Liver (tissue), 3 donors: ENCODE data around the gene CHD3.

Source experiments
- ATF3 ChIP-seq: IDR thresholded peaks from 2 replicates; pipeline ENCODE4 v1.6.1; 2016; ENCODE audit warnings: antibody characterized with exemption
- MAX ChIP-seq: IDR thresholded peaks from 2 replicates; pipeline ENCODE4 v1.6.1; 2016; ENCODE audit warnings: antibody characterized with exemption
- SP1 ChIP-seq: IDR thresholded peaks from 2 replicates; pipeline ENCODE4 v1.6.1; 2018; ENCODE audit warnings: antibody characterized with exemption, mild to moderate bottlenecking
- YY1 ChIP-seq: IDR thresholded peaks from 2 replicates; pipeline ENCODE4 v1.6.1; 2016; ENCODE audit warnings: antibody characterized with exemption, mild to moderate bottlenecking
- TF ChIP-seq, protein P1 (sequence below): fragments of 150-350 bp; IDR thresholded peaks from 2 replicates; pipeline ENCODE4 v1.5.1; 2017; ENCODE audit warnings: improper control_type of control experiment, low read depth, low read length; ENCODE audit not compliant: missing input control
- donor health status: healthy.
- donor health status: healthy.

- TF ChIP-seq, protein P1, sequence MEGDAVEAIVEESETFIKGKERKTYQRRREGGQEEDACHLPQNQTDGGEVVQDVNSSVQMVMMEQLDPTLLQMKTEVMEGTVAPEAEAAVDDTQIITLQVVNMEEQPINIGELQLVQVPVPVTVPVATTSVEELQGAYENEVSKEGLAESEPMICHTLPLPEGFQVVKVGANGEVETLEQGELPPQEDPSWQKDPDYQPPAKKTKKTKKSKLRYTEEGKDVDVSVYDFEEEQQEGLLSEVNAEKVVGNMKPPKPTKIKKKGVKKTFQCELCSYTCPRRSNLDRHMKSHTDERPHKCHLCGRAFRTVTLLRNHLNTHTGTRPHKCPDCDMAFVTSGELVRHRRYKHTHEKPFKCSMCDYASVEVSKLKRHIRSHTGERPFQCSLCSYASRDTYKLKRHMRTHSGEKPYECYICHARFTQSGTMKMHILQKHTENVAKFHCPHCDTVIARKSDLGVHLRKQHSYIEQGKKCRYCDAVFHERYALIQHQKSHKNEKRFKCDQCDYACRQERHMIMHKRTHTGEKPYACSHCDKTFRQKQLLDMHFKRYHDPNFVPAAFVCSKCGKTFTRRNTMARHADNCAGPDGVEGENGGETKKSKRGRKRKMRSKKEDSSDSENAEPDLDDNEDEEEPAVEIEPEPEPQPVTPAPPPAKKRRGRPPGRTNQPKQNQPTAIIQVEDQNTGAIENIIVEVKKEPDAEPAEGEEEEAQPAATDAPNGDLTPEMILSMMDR = no peak
- TF ChIP-seq SP1 (no peak), YY1 (no peak), MAX (no peak), ATF3 (no peak)
These were observed 33.5 kb upstream of the CHD3 start, which contains the start of gene TMEM88 for GRCh38 chr17:7854851-7855659.
